Tibial nerve (tissue), 3 donors: ENCODE results near the gene ARMC9.

Experiments used
- CTCF ChIP-seq, 5 experiments: fragments of 200-600 bp in 3 of 5; fragments of 450-650 bp in 2 of 5; sonication (generic) in 3 of 5; IDR thresholded peaks; one replicate each; pipeline ENCODE4 v1.5.1; 2016 to 2019; ENCODE audit warnings: antibody characterized with exemption in 5 of 5, mild to moderate bottlenecking in 3 of 5, moderate library complexity in 2 of 5
- POLR2A ChIP-seq, 2 donors: fragments of 450-650 bp; IDR thresholded peaks; one replicate each; pipeline ENCODE4 v1.6.1; 2017; ENCODE audit warnings: antibody characterized with exemption in 2 of 2, mild to moderate bottlenecking in 2 of 2, moderate library complexity in 2 of 2

GRCh38 chr2:231332872-231333500, 134.6 kb downstream of the ARMC9 start:
- TF ChIP-seq CTCF (IDR thresholded peaks at IDR 0.05) (no peak), POLR2A (IDR thresholded peaks at IDR 0.05) (no peak)
